K562 (cell line): ENCODE measurements around the gene PNPLA8. TPM values are rescaled to one million over a fixed set of nuclear protein-coding genes. Genes with fewer than 3 reads are reported as not detected.

Source experiments
- ATAC-seq: fragments of 200-7000 bp; cut with Tn5 transposase; 3 replicates; pipeline ENCODE4 v1.9.1; 2020; ENCODE audit warnings: moderate library complexity
- BruUV-seq: library from RNA; stranded (reverse); fragments of 400-500 nt; replicated peaks from 2 replicates; lab custom pipeline; 2021; lab: Mats Ljungman, UMichigan
- CTCF ChIA-PET: fragments of 300-600 bp; formaldehyde crosslinking; extraction: SDS; loops from one replicate; lab custom pipeline; 2021; ENCODE audit warnings: low intra/inter-chr PET ratio; lab: Yijun Ruan, JAX
- POLR2A ChIA-PET: fragments of 300-600, 350-650 bp; sonication (Branson Sonifier 250); formaldehyde crosslinking; extraction: SDS; loops from one replicate; lab custom pipeline; 2021; ENCODE audit warnings: antibody characterized with exemption, inconsistent platforms; lab: Yijun Ruan, JAX
- DNase-seq, 4 experiments: peaks; one replicate each; pipeline versions ENCODE4 v3.0.0 to v3.0.0-alpha.2; 2011 to 2018; ENCODE audit warnings: low spot score in 3 of 4, mixed read lengths in 3 of 4; ENCODE audit errors: extremely low read depth in 1 of 4
- FAIRE-seq: peaks from 2 replicates; lab custom pipeline; 2011; peaks lifted over from hg19 to GRCh38; lab: Jason Lieb, UNC
- H2AFZ ChIP-seq: 2 replicates; pipeline ENCODE4 v1.6.0; 2011; ENCODE audit warnings: low read depth, low read length, control low read depth, inconsistent platforms
- H3K27ac ChIP-seq: fragments of 200-600 bp; 3 replicates; pipeline ENCODE4 v1.8.0; 2011; ENCODE audit warnings: low read depth, mild to moderate bottlenecking, control low read depth, inconsistent platforms, low read length, moderate library complexity, mixed read lengths; ENCODE audit errors: extremely low read depth
- H3K27me3 ChIP-seq, 2 experiments: fragments of 300-600 bp in 1 of 2; 2 replicates in 1 of 2; 3 replicates in 1 of 2; pipeline versions ENCODE4 v1.6.0 to v1.8.0; 2011; ENCODE audit warnings: inconsistent platforms in 2 of 2, low read length in 2 of 2, mild to moderate bottlenecking in 1 of 2, mixed read lengths in 1 of 2, moderate library complexity in 1 of 2; ENCODE audit not compliant: control insufficient read depth in 2 of 2, insufficient read depth in 2 of 2
- H3K36me3 ChIP-seq: fragments of 300-600 bp; 3 replicates; pipeline ENCODE4 v1.8.0; 2011; ENCODE audit warnings: mild to moderate bottlenecking, low read length, inconsistent platforms; ENCODE audit not compliant: control insufficient read depth, insufficient read depth
- H3K4me1 ChIP-seq, 2 experiments: fragments of 200-600 bp in 1 of 2; replicated peaks in 1 of 2; 2 replicates in 1 of 2; 3 replicates in 1 of 2; pipeline versions ENCODE4 v1.5.1 to v1.8.0; 2011; ENCODE audit warnings: inconsistent platforms in 2 of 2, low read length in 2 of 2, mild to moderate bottlenecking in 1 of 2, mixed read lengths in 1 of 2, moderate library complexity in 1 of 2; ENCODE audit not compliant: control insufficient read depth in 2 of 2, insufficient read depth in 2 of 2
- H3K4me2 ChIP-seq: 2 replicates; pipeline ENCODE4 v1.6.1; 2011; ENCODE audit warnings: low read length, control low read depth, inconsistent platforms, mixed read lengths; ENCODE audit not compliant: insufficient read depth
- H3K4me3 ChIP-seq: fragments of 200-600 bp; sonication (generic), shearing (Covaris generic); 2 replicates; pipeline ENCODE4 v1.5.1; 2016; ENCODE audit warnings: control low read depth, inconsistent platforms
- H3K79me2 ChIP-seq: fragments of 200-600 bp; 3 replicates; pipeline ENCODE4 v1.8.0; 2011; ENCODE audit warnings: low read length, inconsistent platforms; ENCODE audit not compliant: control insufficient read depth, insufficient read depth
- H3K9ac ChIP-seq, 2 experiments: 2 replicates each; pipeline versions ENCODE4 v1.6.0 to v1.6.1; 2011; ENCODE audit warnings: low read depth in 2 of 2, low read length in 2 of 2, control low read depth in 1 of 2, inconsistent platforms in 1 of 2, mild to moderate bottlenecking in 1 of 2, mixed read lengths in 1 of 2; ENCODE audit not compliant: insufficient read depth in 1 of 2
- H3K9me1 ChIP-seq: one replicate; pipeline ENCODE4 v1.6.0; 2011; ENCODE audit warnings: inconsistent platforms, mild to moderate bottlenecking, low read length, moderate library complexity; ENCODE audit not compliant: control insufficient read depth, insufficient read depth
- H3K9me3 ChIP-seq: replicated peaks from 2 replicates; pipeline ENCODE4 v1.5.1; 2011; ENCODE audit warnings: low read depth, low read length, inconsistent platforms; ENCODE audit not compliant: control insufficient read depth, insufficient read depth
- H4K20me1 ChIP-seq: replicated peaks from 2 replicates; pipeline ENCODE4 v1.6.1; 2011; ENCODE audit warnings: low read length, inconsistent platforms, mixed read lengths; ENCODE audit not compliant: control insufficient read depth, insufficient read depth
- ATF7 ChIP-seq: fragments of 450-650 bp; IDR thresholded peaks from 2 replicates; pipeline ENCODE4 v1.7.1; 2014; ENCODE audit warnings: mild to moderate bottlenecking, moderate library complexity
- BMI1 ChIP-seq: fragments of 150-350 bp; IDR thresholded peaks from 2 replicates; pipeline ENCODE4 v1.6.1; 2014; ENCODE audit warnings: low read length
- CEBPB ChIP-seq: fragments of 450-650 bp; IDR thresholded peaks from 2 replicates; pipeline ENCODE4 v1.6.1; 2016; ENCODE audit warnings: missing genetic modification characterization, missing compliant biosample characterization
- CREB1 ChIP-seq, 2 experiments: sonication (generic) in 1 of 2; formaldehyde crosslinking in 1 of 2; IDR thresholded peaks; 2 replicates each; pipeline versions ENCODE4 v1.6.1 to v1.8.0; 2012 to 2022; ENCODE audit warnings: inconsistent platforms in 1 of 2, mild to moderate bottlenecking in 1 of 2, missing genetic modification reagents in 1 of 2, moderate library complexity in 1 of 2
- FUS ChIP-seq: fragments of 200-400 bp; formaldehyde crosslinking; optimal IDR thresholded peaks from 2 replicates; pipeline ENCODE3; 2017; ENCODE audit warnings: low read depth, low read length
- GABPA ChIP-seq: fragments of 200-800 bp; sonication (Bioruptor generic); conservative IDR thresholded peaks from 2 replicates; pipeline ENCODE4 v1.6.1; 2016; ENCODE audit warnings: low read depth, missing genetic modification characterization, missing compliant biosample characterization
- HSF4 ChIP-seq: fragments of 250-450 bp; sonication (Bioruptor Pico); IDR thresholded peaks from 2 replicates; pipeline ENCODE4 v2.1.2; 2022; ENCODE audit warnings: mild to moderate bottlenecking, moderate library complexity, borderline replicate concordance
- KDM1A ChIP-seq, 2 experiments: fragments of 450-650 bp; IDR thresholded peaks; 2 replicates each; pipeline ENCODE4 v1.6.1; 2016; ENCODE audit warnings: mild to moderate bottlenecking in 2 of 2
- NBN ChIP-seq: fragments of 450-650 bp; IDR thresholded peaks from 2 replicates; pipeline ENCODE4 v1.6.1; 2016; ENCODE audit warnings: low read depth, mild to moderate bottlenecking
- NUFIP1 ChIP-seq: fragments of 450-650 bp; IDR thresholded peaks from 2 replicates; pipeline ENCODE4 v1.6.1; 2018; ENCODE audit not compliant: partially characterized antibody
- POLR3G ChIP-seq: IDR thresholded peaks from 2 replicates; pipeline ENCODE4 v1.6.1; 2011; ENCODE audit not compliant: insufficient read length, insufficient replicate concordance; ENCODE audit errors: extremely low read depth
- PURB ChIP-seq: sonication (generic); formaldehyde crosslinking; IDR thresholded peaks from 2 replicates; pipeline ENCODE4 v1.9.0; 2021; ENCODE audit warnings: low read depth, mild to moderate bottlenecking, missing genetic modification reagents
- RBM25 ChIP-seq: fragments of 200-400 bp; formaldehyde crosslinking; IDR thresholded peaks from 2 replicates; pipeline ENCODE4 v1.6.1; 2018; ENCODE audit warnings: low read length, low read depth, moderate library complexity; ENCODE audit not compliant: severe bottlenecking
- SMAD2 ChIP-seq: fragments of 150-350 bp; IDR thresholded peaks from 2 replicates; pipeline ENCODE4 v1.6.1; 2014; ENCODE audit warnings: low read depth, mild to moderate bottlenecking, low read length
- SRSF7 ChIP-seq: fragments of 200-400 bp; formaldehyde crosslinking; optimal IDR thresholded peaks from 2 replicates; pipeline ENCODE3; 2017; ENCODE audit warnings: mild to moderate bottlenecking, low read depth, low read length
- TAF15 ChIP-seq: fragments of 200-400 bp; formaldehyde crosslinking; IDR thresholded peaks from 2 replicates; pipeline ENCODE4 v1.6.1; 2017; ENCODE audit warnings: mild to moderate bottlenecking, low read depth, low read length, moderate library complexity
- WGBS: fragments of 100-300 bp; shearing (Covaris generic); methylation state at CpG from one replicate; pipeline ENCODE4 v1.1.6; 2016; ENCODE audit warnings: low coverage, mixed read lengths; ENCODE audit not compliant: insufficient coverage; ENCODE audit errors: missing lambda C conversion rate; 5-methylcytosine and 5-hydroxymethylcytosine counted together
- in situ Hi-C: fragments of 300-500 bp; cut with MboI; formaldehyde crosslinking; loops from 4 replicates; pipeline ENCODE4 v1.15.0; 2018; ENCODE audit warnings: inconsistent platforms, mixed read lengths
- intact Hi-C: fragments of 100-400 bp; cut with micrococcal nuclease; formaldehyde crosslinking; loops from 2 replicates; pipeline ENCODE4 v1.14.2; 2022
- polyA plus RNA-seq, 8 experiments: library from polyadenylated mRNA; depleted of rRNA in 4 of 8; stranded (reverse) in 5 of 8; unstranded in 3 of 8; fragments of >200 nt; fragmentation: Nextera tagmentation in 2 of 8; fragmentation: Illumina TruSeq in 1 of 8; extraction: Ambion mirVana in 2 of 8; extraction: Trizol in 1 of 8; gene quantifications; 2 replicates each; pipeline versions ENCODE4 v1.2.1 to v1.2.3, GENCODE V29; 2011 to 2014; ENCODE audit warnings: inconsistent platforms in 1 of 8, missing spikeins in 1 of 8
- total RNA-seq, 7 experiments: library from RNA; depleted of rRNA in 6 of 7; stranded (reverse); fragments of >200 nt in 6 of 7; fragmentation: Illumina TruSeq in 2 of 7; extraction: Trizol in 2 of 7; gene quantifications; 2 replicates each; pipeline versions ENCODE4 v1.2.1 to v1.2.3, GENCODE V29; 2011 to 2021; ENCODE audit warnings: low replicate concordance in 1 of 7
- TF ChIP-seq, protein P1 (sequence below): fragments of 250-450 bp; sonication (Bioruptor Pico); IDR thresholded peaks from 2 replicates; pipeline ENCODE4 v1.4.0; 2020; ENCODE audit warnings: mild to moderate bottlenecking

The PNPLA8 gene
- total and polyA plus RNA-seq, 9 of the 15 experiments (the other 6 are each of a cell fraction or from before 2014, with no cell fraction given) = 12.8 to 27.6 (median 16.3) TPM

DNA sequence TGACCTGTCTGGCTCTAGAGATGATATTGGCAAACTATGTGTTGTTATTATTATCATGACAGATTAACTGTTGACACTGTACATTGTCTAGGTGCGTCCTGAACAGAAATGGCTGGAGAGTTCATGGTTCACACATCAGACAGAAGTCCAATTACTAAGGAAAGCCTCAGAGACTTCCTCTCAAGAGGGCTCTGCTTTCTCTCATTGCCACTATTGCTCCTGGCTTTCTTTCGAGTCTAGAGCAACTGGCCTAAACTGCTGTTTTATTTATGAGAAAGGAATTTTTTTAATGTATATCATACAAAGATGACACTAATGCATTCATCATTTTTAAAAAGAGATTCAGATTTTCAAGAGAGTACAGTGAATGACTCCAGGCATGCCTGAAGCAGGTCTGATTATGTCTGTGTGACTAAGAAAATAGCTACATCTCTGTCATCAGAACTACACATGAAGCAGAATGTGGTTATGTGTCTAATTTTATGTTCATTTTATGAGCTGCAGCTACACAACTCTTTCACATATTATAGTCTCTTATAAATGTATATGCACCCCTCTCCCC lies 100.1 kb downstream of the PNPLA8 start:
- Histone ChIP-seq H3K4me3 (no peak overlapping the region), H3K4me2 (no peak overlapping the region), H3K9me1 (no peaks in the 10 kb centered on the region), H4K20me1 (no peaks in the 10 kb centered on the region), H3K9me3 (no peaks in the 10 kb centered on the region), H3K27me3 (peaks cover 8 to 10% of the 10 kb centered on the region in 2 experiments; a peak in 4 of 5 replicates), H3K79me2 (no peaks in the 10 kb centered on the region), H2AFZ (no peak overlapping the region), H3K9ac (no peak overlapping the region), H3K4me1 (no peaks in the 10 kb centered on the region), H3K27ac (no peak overlapping the region), H3K36me3 (no peaks in the 10 kb centered on the region)
- ChIA-PET CTCF (no interaction called here), POLR2A (no interaction called here)
- WGBS = 2% methylated on average over 2 of the region's 2 CpGs
- BruUV-seq = no TSS peak
- FAIRE-seq (no peak), ATAC-seq (no peak), DNase-seq (no peak)
- TF ChIP-seq NUFIP1 = no peak
- no peak for TF ChIP-seq CEBPB
- TF ChIP-seq SRSF7 = no peak
- no peak for TF ChIP-seq RBM25
- no peak for TF ChIP-seq CREB1 (IDR thresholded peaks at IDR 0.05)
- no peak for TF ChIP-seq CREB1 (CRISPR knock-in tag; IDR thresholded peaks at IDR 0.05)
- no peak for TF ChIP-seq GABPA (tag)
- no peak for TF ChIP-seq TAF15
- no peak for TF ChIP-seq HSF4
- no peak for TF ChIP-seq NBN
- TF ChIP-seq ATF7 = no peak
- TF ChIP-seq, protein P1, sequence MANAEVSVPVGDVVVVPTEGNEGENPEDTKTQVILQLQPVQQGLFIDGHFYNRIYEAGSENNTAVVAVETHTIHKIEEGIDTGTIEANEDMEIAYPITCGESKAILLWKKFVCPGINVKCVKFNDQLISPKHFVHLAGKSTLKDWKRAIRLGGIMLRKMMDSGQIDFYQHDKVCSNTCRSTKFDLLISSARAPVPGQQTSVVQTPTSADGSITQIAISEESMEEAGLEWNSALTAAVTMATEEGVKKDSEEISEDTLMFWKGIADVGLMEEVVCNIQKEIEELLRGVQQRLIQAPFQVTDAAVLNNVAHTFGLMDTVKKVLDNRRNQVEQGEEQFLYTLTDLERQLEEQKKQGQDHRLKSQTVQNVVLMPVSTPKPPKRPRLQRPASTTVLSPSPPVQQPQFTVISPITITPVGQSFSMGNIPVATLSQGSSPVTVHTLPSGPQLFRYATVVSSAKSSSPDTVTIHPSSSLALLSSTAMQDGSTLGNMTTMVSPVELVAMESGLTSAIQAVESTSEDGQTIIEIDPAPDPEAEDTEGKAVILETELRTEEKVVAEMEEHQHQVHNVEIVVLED (CRISPR knock-in tag) = no peak
- TF ChIP-seq PURB = no peak
- no peak for TF ChIP-seq POLR3G
- no peak for TF ChIP-seq BMI1
- TF ChIP-seq KDM1A (IDR thresholded peaks at IDR 0.05) = no peak
- no peak for TF ChIP-seq FUS
- TF ChIP-seq SMAD2 = no peak
- in situ Hi-C loops (no loop called here), intact Hi-C loops (no loop called here)
